ELF-1 (cell line): Measurements from ENCODE around the gene CHRNA10.
A peak's percentile ranks its signal among the peaks of the same experiment; 100 is the strongest.

Experiments used
- DNase-seq: peaks from one replicate; pipeline ENCODE4 v3.0.0-alpha.2; 2016; ENCODE audit warnings: low read depth, low spot score

Gene CHRNA10, protein sequence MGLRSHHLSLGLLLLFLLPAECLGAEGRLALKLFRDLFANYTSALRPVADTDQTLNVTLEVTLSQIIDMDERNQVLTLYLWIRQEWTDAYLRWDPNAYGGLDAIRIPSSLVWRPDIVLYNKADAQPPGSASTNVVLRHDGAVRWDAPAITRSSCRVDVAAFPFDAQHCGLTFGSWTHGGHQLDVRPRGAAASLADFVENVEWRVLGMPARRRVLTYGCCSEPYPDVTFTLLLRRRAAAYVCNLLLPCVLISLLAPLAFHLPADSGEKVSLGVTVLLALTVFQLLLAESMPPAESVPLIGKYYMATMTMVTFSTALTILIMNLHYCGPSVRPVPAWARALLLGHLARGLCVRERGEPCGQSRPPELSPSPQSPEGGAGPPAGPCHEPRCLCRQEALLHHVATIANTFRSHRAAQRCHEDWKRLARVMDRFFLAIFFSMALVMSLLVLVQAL

DNA sequence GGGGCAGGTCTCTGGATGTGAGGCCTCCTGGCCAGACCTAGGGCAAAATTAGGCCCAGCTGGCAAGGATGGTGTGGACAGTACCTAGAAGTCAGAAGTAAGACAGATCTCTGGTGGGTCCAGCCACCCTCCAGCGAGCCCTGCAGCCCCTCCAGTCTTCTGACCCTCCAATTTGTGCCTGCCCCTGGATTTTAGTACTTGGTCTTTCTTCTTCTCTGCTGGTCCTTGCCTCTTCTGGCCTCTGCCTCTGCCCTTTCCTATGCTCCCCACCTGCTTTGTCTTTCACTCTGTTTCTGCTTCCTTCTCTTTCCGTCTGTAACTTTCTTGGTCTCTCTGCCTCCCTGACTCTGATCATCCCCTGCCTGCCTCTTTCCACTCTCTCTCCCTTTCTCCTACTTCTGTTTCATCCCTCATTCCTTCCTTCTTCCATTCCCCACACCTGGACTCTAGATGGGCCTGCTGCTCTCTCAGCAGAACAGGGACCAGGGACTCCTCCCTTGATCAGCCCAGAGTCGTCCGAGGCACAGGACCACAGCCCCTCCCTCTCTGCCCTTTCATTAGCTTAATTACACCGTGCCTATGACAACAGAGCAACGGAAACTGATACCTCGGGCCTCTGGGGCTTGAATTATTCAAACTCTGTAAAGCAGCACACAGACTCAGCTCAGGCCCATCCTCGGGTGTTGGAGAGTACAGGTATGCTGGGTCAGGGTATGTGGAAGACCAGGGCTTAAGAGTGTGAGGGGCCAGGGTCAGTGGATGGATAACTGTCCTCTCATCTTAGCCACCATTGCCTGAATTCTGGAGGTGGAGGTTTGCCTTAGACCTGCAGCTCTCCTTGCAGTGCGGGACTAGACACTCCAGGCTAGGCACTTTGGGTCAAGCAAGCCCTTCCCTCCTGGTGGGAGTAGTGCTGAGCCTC is at the start of gene CHRNA10:
Gene CHRNA10, minus strand, starts transcription at position 51 of the 921 bp plus-strand sequence. CDS start 72 bp downstream, outside the sequence.
- no peak for DNase-seq

- DNase-seq, result no peak
Observed at GRCh38 chr11:3712274-3712673, 41.1 kb upstream of the CHRNA10 start.

GRCh38 chr11:3710485-3711259 is 39.5 kb upstream of the CHRNA10 start:
- no peak for DNase-seq

GRCh38 chr11:3709977-3710376 is 38.8 kb upstream of the CHRNA10 start:
- no peak for DNase-seq

DNA sequence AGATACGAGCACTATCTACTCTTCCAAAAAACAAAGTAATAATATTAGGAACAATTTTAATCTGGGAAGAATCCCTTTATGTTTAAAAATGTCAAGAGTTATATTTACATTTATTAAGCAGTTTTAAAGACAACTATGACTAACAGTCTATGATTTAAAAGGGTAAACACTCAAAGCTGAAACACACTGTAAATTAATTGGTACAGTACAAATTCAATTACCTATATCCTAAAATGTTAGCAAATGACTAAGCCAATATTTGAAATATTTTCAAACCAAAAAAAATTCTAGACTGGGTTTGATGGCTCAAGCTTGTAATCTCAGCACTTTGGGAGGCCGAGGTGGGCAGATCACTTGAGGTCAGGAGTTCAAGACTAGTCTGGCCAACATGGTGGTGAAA is 36.0 kb upstream of the CHRNA10 start:
- no peak for DNase-seq

- DNase-seq, result no peak
Observed at GRCh38 chr11:3703383-3703782, 32.2 kb upstream of the CHRNA10 start.

DNA sequence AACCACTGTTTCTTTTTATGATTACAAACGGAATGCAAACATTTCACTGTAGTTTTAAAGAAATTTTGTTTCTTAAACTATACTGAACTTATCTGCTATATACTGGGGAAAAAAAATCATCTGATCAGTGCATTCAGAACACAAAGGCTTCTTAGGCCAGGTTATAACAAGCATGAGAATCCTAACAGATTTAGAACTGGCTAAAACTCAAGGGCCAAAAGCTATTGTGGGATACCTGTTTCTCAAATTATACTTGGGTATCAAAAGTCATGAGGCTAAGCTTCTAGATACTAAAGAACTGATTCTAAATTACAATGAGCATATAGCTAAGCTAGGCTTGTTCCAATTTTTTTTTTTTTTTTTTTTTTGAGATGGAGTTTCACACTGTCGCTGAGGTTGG is 29.7 kb upstream of the CHRNA10 start:
- no peak for DNase-seq

GRCh38 chr11:3700410-3700809 is 29.2 kb upstream of the CHRNA10 start:
- DNase-seq, result no peak

DNA sequence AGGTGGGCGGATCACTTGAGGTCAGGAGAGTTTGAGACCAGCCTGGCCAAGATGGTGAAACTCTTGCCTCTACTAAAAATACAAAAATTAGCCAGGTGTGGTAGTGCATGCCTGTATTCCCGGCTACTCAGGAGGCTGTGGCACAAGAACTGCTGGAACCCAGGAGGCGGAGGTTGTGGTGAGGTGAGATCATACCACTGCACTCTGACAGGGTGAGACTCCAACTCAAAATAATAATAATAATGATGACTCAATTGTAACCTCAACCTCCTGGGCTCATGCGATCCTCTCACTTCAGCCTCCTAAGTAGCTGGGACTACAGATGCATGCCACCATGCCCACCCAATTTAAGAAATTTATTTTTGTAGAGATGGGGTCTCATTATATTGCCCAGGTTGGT is 15.6 kb upstream of the CHRNA10 start:
- DNase-seq, result no peak

GRCh38 chr11:3685923-3686322 is 14.7 kb upstream of the CHRNA10 start:
- no peak for DNase-seq

- DNase-seq, result no peak
Observed at GRCh38 chr11:3684819-3685172, 13.6 kb upstream of the CHRNA10 start.

DNA sequence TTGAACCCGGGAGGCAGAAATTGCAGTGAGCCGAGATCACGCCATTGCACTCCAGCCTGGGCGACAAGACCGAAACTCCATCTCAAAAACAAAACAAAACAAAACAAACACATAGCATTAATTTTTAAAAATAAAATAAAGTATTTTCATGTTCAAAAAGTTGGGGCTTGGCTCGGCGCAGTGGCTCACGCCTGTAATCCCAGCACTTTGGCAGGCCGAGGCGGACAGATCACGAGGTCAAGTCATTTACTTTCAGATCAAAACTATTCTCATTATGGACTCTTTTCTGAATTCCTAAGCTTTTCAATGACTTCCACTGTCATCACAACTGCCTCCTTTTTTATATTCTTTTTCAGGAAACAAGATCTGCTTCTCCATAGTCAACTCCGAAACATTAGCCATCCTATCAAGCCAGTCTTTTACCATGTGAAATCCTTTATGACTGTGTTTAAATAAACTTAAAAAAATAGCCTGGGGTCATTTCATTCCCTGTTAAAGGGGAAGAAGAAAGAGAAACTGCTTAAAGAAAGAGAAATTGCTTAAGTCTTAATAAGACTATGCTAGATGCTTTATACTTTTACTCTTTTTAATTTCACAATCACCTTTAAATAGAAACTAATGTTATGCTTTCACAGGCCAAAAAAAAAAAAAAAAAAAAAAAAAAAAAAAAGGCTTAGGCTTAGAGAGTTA is 13.1 kb upstream of the CHRNA10 start:
- no peak for DNase-seq

GRCh38 chr11:3683039-3683438 is 11.9 kb upstream of the CHRNA10 start:
- DNase-seq, result no peak

DNA sequence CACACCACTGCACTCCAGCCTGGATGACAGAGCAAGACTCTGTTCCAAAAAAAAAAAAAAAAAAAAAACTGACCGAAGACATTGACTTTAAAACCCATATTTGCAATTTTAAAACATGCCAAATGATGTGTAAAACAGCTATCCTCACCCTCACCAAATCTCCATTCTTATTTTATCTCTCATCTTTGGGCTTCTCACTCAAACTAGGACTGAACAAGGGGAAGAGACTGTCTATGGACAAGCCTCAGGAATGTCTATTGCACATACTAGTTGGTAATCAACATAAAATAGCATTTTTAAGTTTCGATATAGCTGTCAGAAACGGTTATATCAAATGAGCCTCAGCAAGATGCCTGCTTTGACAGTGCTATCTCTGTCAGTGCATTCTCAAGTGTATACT is 7.9 kb upstream of the CHRNA10 start:
- DNase-seq, result no peak

DNA sequence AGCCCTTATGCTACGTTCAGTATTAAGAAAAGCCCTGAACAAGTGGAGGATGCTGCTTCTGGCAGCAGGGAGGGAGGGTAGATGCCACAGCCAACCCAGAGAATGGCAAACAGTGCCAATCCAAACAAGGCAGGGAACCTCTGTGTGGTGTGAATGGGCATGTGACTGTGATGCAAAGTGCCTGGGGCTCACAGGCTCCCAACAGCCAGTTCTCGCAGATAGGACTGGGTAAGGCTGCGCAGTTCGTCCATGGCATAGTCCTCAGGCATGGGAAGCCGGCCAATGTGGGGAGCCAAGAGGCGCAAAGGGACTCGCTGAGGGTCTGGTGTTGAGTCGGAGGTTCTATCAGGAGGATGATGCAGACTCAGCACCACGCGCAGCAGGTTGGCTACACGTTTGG is 4.8 kb upstream of the CHRNA10 start:
- no peak for DNase-seq

- peak; percentile 18 for DNase-seq
Observed at GRCh38 chr11:3674189-3674588, 3.0 kb upstream of the CHRNA10 start.

DNA sequence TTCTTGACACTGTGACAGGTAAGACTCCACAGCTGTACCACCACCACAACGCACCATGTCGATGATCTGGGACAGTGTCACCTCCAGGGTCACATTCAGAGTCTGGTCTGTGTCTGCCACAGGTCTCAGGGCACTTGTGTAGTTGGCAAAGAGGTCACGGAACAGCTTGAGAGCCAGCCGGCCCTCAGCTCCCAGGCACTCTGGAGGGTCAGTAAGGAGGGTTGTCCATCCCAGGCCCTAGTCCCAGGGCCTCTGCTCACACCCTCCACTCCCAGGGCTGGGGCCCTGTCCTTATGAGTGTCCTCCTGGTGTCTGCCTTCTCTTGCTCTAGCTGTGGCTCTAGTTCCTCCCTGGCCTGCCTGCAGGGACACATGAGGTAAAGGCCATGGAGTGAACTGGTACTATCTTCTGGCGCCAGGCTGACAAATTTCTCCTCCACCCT is 1.4 kb downstream of the CHRNA10 start:
- no peak for DNase-seq

DNA sequence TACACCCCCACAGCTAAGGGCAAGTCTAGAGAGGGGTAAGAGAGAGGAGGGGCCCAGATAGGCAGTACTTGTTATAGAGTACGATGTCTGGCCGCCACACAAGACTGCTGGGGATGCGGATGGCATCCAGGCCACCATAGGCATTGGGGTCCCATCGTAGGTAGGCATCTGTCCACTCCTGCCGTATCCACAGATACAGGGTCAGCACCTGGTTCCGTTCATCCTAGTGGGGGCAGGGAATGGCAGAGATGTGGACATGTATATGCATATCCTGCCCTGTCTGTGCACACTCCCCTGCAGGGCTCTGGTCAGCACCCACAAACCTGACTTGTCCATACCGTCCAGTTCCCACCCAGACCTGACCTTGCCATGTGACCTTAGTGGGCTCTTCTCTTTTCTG is 2.1 kb downstream of the CHRNA10 start:
- no peak for DNase-seq

DNA sequence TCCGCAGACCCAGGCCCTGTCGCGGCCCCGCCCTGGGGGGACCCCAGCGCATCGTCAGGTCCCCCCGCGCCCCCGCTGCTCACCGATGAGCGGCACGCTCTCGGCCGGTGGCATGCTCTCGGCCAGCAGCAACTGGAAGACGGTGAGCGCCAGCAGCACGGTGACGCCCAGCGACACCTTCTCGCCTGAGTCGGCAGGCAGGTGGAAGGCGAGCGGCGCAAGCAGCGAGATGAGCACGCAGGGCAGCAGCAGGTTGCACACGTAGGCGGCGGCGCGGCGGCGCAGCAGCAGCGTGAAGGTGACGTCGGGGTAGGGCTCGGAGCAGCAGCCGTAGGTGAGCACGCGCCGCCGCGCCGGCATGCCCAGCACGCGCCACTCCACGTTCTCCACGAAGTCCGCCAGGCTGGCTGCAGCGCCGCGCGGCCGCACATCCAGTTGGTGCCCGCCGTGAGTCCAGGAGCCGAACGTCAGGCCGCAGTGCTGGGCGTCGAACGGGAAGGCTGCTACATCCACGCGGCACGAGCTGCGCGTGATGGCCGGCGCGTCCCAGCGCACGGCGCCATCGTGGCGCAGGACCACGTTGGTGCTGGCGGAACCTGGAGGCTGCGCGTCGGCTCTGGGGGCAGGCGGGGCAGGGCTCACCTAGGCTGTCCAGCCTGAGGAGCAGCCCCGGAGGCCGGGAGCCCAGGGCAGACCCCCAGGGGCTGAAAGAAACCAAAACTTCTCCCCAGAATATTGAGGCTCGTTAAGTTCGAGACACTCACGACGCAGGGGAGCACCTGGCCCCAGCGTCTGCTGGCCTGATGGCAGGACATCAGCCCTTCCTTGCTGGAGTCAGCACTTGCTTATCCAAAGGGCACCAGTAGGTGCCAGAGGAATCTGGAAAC is 3.8 kb downstream of the CHRNA10 start:
- no peak for DNase-seq

DNA sequence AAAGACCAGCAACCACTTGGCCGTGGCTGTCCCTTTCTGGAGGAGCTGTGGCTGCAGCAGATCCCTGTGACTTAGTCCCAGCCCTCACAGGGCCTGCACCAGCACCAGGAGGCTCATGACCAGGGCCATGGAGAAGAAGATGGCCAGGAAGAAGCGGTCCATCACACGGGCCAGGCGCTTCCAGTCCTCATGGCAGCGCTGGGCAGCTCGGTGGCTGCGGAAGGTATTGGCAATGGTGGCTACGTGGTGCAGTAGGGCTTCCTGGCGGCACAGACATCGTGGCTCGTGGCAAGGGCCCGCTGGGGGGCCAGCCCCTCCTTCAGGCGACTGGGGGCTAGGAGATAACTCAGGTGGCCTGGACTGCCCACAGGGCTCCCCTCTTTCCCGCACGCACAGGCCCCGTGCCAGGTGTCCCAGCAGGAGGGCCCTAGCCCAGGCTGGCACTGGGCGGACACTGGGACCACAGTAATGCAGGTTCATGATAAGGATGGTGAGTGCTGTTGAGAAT is 5.1 kb downstream of the CHRNA10 start:
- no peak for DNase-seq
